Endothelial cell of umbilical vein (primary cell): ENCODE measurements around the gene GPR78. TPM values are rescaled to one million over a fixed set of nuclear protein-coding genes. Genes with fewer than 3 reads are reported as not detected.

Experiments
- BruUV-seq: library from RNA; stranded (reverse); fragments of 400-500 nt; replicated peaks from 2 replicates; lab custom pipeline; 2021; lab: Mats Ljungman, UMichigan
- CTCF ChIA-PET: fragments of 300-600, 350-600 bp; sonication (Branson Sonifier 250); formaldehyde crosslinking; loops from one replicate; lab custom pipeline; 2021; ENCODE audit warnings: antibody characterized with exemption, inconsistent platforms; lab: Charles Lee
- POLR2A ChIA-PET: fragments of 300-600, 350-600 bp; sonication (Branson Sonifier 250); formaldehyde crosslinking; loops from one replicate; lab custom pipeline; 2021; ENCODE audit warnings: antibody characterized with exemption, inconsistent platforms; lab: Charles Lee
- DNase-seq: peaks from one replicate; pipeline ENCODE4 v3.0.0-alpha.2; 2011; ENCODE audit warnings: low read depth, low spot score
- FAIRE-seq: peaks from 2 replicates; lab custom pipeline; 2011; peaks lifted over from hg19 to GRCh38; lab: Jason Lieb, UNC
- H2AFZ ChIP-seq: 2 replicates; pipeline ENCODE4 v1.6.0; 2012; ENCODE audit warnings: low read depth, low read length, control low read depth, inconsistent platforms
- H3K27ac ChIP-seq: 2 replicates; pipeline ENCODE4 v1.5.1; 2011; ENCODE audit warnings: low read depth, mild to moderate bottlenecking, control low read depth, low read length, moderate library complexity; ENCODE audit not compliant: insufficient read depth
- H3K27me3 ChIP-seq, 2 experiments: 2 replicates each; pipeline versions ENCODE4 v1.6.0 to v1.6.1; 2011; ENCODE audit warnings: low read length in 2 of 2, mixed read lengths in 1 of 2; ENCODE audit not compliant: control insufficient read depth in 2 of 2, insufficient read depth in 2 of 2
- H3K36me3 ChIP-seq, 2 experiments: 2 replicates in 1 of 2; 3 replicates in 1 of 2; pipeline ENCODE4 v1.5.1; 2011; ENCODE audit warnings: low read length in 2 of 2, mild to moderate bottlenecking in 1 of 2, moderate library complexity in 1 of 2; ENCODE audit not compliant: control insufficient read depth in 2 of 2, insufficient read depth in 2 of 2; ENCODE audit errors: extremely low read depth in 1 of 2
- H3K4me1 ChIP-seq: 3 replicates; pipeline ENCODE4 v1.5.1; 2011; ENCODE audit warnings: mild to moderate bottlenecking, low read length; ENCODE audit not compliant: control insufficient read depth, insufficient read depth; ENCODE audit errors: extremely low read depth
- H3K4me2 ChIP-seq: 2 replicates; pipeline ENCODE4 v1.6.1; 2011; ENCODE audit warnings: low read length, control low read depth, mixed read lengths; ENCODE audit not compliant: insufficient read depth
- H3K4me3 ChIP-seq, 3 experiments: fragments of 200-600 bp in 1 of 3; sonication (generic), shearing (Covaris generic) in 1 of 3; replicated peaks in 1 of 3; 2 replicates each; pipeline ENCODE4 v1.5.1; 2011 to 2016; ENCODE audit warnings: control low read depth in 3 of 3, low read length in 3 of 3, mild to moderate bottlenecking in 2 of 3, inconsistent platforms in 1 of 3, low read depth in 1 of 3, moderate library complexity in 1 of 3; ENCODE audit not compliant: insufficient read depth in 1 of 3
- H3K79me2 ChIP-seq: 2 replicates; pipeline ENCODE4 v1.6.0; 2012; ENCODE audit warnings: low read length, inconsistent platforms; ENCODE audit not compliant: control insufficient read depth, insufficient read depth
- H3K9ac ChIP-seq: replicated peaks from 2 replicates; pipeline ENCODE3; 2011; ENCODE audit warnings: low read length, control low read depth; ENCODE audit not compliant: insufficient read depth; ENCODE audit errors: extremely low read depth
- H3K9me1 ChIP-seq: replicated peaks from 3 replicates; pipeline ENCODE4 v1.6.0; 2011; ENCODE audit warnings: mild to moderate bottlenecking, low read length; ENCODE audit not compliant: control insufficient read depth, insufficient read depth; ENCODE audit errors: extremely low read depth
- H3K9me3 ChIP-seq: replicated peaks from 2 replicates; pipeline ENCODE4 v1.5.1; 2012; ENCODE audit warnings: low read length, inconsistent platforms; ENCODE audit not compliant: control insufficient read depth, insufficient read depth
- H4K20me1 ChIP-seq: replicated peaks from 2 replicates; pipeline ENCODE3; 2011; ENCODE audit warnings: mild to moderate bottlenecking, low read length; ENCODE audit not compliant: control insufficient read depth, insufficient read depth; ENCODE audit errors: extremely low read depth
- CTCF ChIP-seq, 2 donors: IDR thresholded peaks; 1 replicate in 1 of 2; 2 replicates in 1 of 2; pipeline ENCODE4 v1.5.1; 2011; ENCODE audit warnings: low read length in 2 of 2, mild to moderate bottlenecking in 2 of 2, moderate library complexity in 2 of 2, control low read depth in 1 of 2, inconsistent platforms in 1 of 2, low read depth in 1 of 2; ENCODE audit not compliant: insufficient read depth in 1 of 2; ENCODE audit errors: extremely low read depth in 1 of 2
- EZH2 ChIP-seq: IDR thresholded peaks from 2 replicates; pipeline ENCODE4 v1.6.1; 2012; ENCODE audit warnings: borderline replicate concordance, low read depth, mild to moderate bottlenecking, moderate library complexity, low read length, inconsistent platforms; ENCODE audit not compliant: severe bottlenecking
- POLR2AphosphoS5 ChIP-seq: IDR thresholded peaks from 2 replicates; pipeline ENCODE4 v1.6.1; 2012; ENCODE audit warnings: low read depth, mild to moderate bottlenecking, control low read depth, low read length, moderate library complexity; ENCODE audit not compliant: insufficient read depth
- dilution Hi-C: fragments of 300-500 bp; cut with MboI; formaldehyde crosslinking; loops from one replicate; pipeline ENCODE4 v1.15.0; 2019; ENCODE audit warnings: low sequenced_read_pairs; ENCODE audit not compliant: extremely low pct_ligation_motif_present
- intact Hi-C: fragments of 100-400 bp; cut with micrococcal nuclease; formaldehyde crosslinking; loops from one replicate; pipeline ENCODE4 v1.10.0; 2022
- polyA plus RNA-seq, 4 experiments: library from polyadenylated mRNA; depleted of rRNA in 3 of 4; stranded (reverse) in 3 of 4; unstranded in 1 of 4; fragments of >200 nt; gene quantifications; 2 replicates each; pipeline versions ENCODE4 v1.2.1 to v1.2.3, GENCODE V29; 2011 to 2012; ENCODE audit warnings: missing spikeins in 1 of 4
- total RNA-seq: library from RNA; stranded (reverse); gene quantifications from 2 replicates; pipeline ENCODE4 v1.2.3, GENCODE V29; 2021

GPR78 gene
- total and polyA plus RNA-seq, 2 donors (not counting 3 experiments of a cell fraction or from before 2014, with no cell fraction given): not detected

- dilution Hi-C loops: no loop called here
- H3K9ac ChIP-seq: no peak overlapping the region
- H4K20me1 ChIP-seq: no peaks in the 10 kb centered on the region
- no peak for DNase-seq
- H3K36me3 ChIP-seq: no peaks in the 10 kb centered on the region
- H3K27ac ChIP-seq: no peak overlapping the region
- intact Hi-C loops: no loop called here
- TF ChIP-seq CTCF (IDR thresholded peaks at IDR 0.05; ENCODE audit: extremely low read depth in 1 of 2, insufficient read depth in 1 of 2, low read depth in 1 of 2, low read length in 2 of 2) (no peak), EZH2 (no peak), POLR2AphosphoS5 (no peak)
- H3K79me2 ChIP-seq: no peaks in the 10 kb centered on the region
- H2AFZ ChIP-seq: no peak overlapping the region
- H3K27me3 ChIP-seq: peaks cover 3 to 6% of the 10 kb centered on the region in 2 experiments
- H3K4me3 ChIP-seq: no peak overlapping the region
- ChIA-PET CTCF (interaction anchor here (2.0 kb wide), 1 partner anchor 118 kb away, joined by 5 read pairs; no protein-coding TSS in a partner anchor), POLR2A (no interaction called here)
- no peaks in the 10 kb centered on the region for H3K4me1 ChIP-seq
- no peaks in the 10 kb centered on the region for H3K9me3 ChIP-seq
- FAIRE-seq: no peak
- BruUV-seq: no TSS peak
- H3K9me1 ChIP-seq: no peaks in the 10 kb centered on the region
- H3K4me2 ChIP-seq: no peak overlapping the region
Measured at GRCh38 chr4:8586671-8587468, 6.7 kb downstream of the GPR78 start.
